Smooth muscle cell (in vitro differentiated cells): Measurements from ENCODE around the gene GRSF1. TPM values are rescaled to one million over a fixed set of nuclear protein-coding genes. Genes with fewer than 3 reads are reported as not detected.
"Not testable (repeated sequence)": the region's sequence is repeated elsewhere in the genome, so short reads cannot be mapped to it uniquely, and the experiment has no call there.

Experiments
- DNase-seq: peaks from one replicate; lab custom pipeline; 2025; ENCODE audit not compliant: unreplicated experiment; lab: John Stamatoyannopoulos, UW
- H2AFZ ChIP-seq: fragments of 200-600 bp; sonication (generic); 2 replicates; pipeline ENCODE4 v1.6.0; 2016; ENCODE audit warnings: antibody characterized with exemption, low read depth, mild to moderate bottlenecking
- H3F3A ChIP-seq: fragments of 200-600 bp; sonication (generic); 2 replicates; pipeline ENCODE4 v1.6.0; 2017; ENCODE audit warnings: antibody characterized with exemption, low read depth
- H3K27ac ChIP-seq: fragments of 200-600 bp; sonication (generic); 2 replicates; pipeline ENCODE4 v1.5.1; 2016; ENCODE audit warnings: low read depth, mild to moderate bottlenecking
- H3K27me3 ChIP-seq: fragments of 200-600 bp; sonication (generic); 2 replicates; pipeline ENCODE4 v1.6.1; 2016; ENCODE audit warnings: low read depth, mild to moderate bottlenecking
- H3K36me3 ChIP-seq: fragments of 200-600 bp; sonication (generic); 2 replicates; pipeline ENCODE4 v1.5.1; 2016; ENCODE audit warnings: low read depth
- H3K4me1 ChIP-seq: fragments of 200-600 bp; sonication (generic); 2 replicates; pipeline ENCODE4 v1.5.1; 2016; ENCODE audit warnings: low read depth
- H3K4me2 ChIP-seq: fragments of 200-600 bp; sonication (generic); 2 replicates; pipeline ENCODE4 v1.6.0; 2016; ENCODE audit warnings: mild to moderate bottlenecking
- H3K4me3 ChIP-seq: fragments of 200-600 bp; sonication (generic); 2 replicates; pipeline ENCODE4 v1.5.1; 2016; ENCODE audit warnings: mild to moderate bottlenecking
- H3K79me2 ChIP-seq: fragments of 200-600 bp; sonication (generic); 2 replicates; pipeline ENCODE4 v1.6.0; 2016; ENCODE audit warnings: low read depth, mild to moderate bottlenecking
- H3K9ac ChIP-seq: fragments of 200-600 bp; sonication (generic); 2 replicates; pipeline ENCODE4 v1.6.0; 2016; ENCODE audit warnings: low read depth
- H3K9me3 ChIP-seq: fragments of 200-600 bp; sonication (generic); replicated peaks from 2 replicates; pipeline ENCODE4 v1.5.1; 2016; ENCODE audit warnings: low read depth
- H4K20me1 ChIP-seq: fragments of 200-600 bp; sonication (generic); 2 replicates; pipeline ENCODE4 v1.6.0; 2016; ENCODE audit warnings: low read depth
- CTCF ChIP-seq: fragments of 200-600 bp; sonication (generic); IDR thresholded peaks from 2 replicates; pipeline ENCODE4 v1.5.1; 2017; ENCODE audit warnings: borderline replicate concordance, mild to moderate bottlenecking, antibody characterized with exemption; ENCODE audit not compliant: insufficient read depth, poor library complexity, severe bottlenecking
- WGBS: methylation state at CpG from one replicate; pipeline ENCODE4 v1.1.7; 2016; ENCODE audit warnings: low lambda C conversion rate; 5-methylcytosine and 5-hydroxymethylcytosine counted together
- polyA plus RNA-seq: library from polyadenylated mRNA; unstranded; fragments of >200 nt; fragmentation: Nextera tagmentation; extraction: Ambion mirVana; gene quantifications from 2 replicates; pipeline ENCODE4 v1.2.1, GENCODE V29; 2016
- total RNA-seq: library from RNA; depleted of rRNA; stranded (reverse); fragments of >200 nt; gene quantifications from 2 replicates; pipeline ENCODE4 v1.2.3, GENCODE V29; 2014

GRSF1 gene
- total and polyA plus RNA-seq, 2 experiments from 2014 or later, result 105 to 109 TPM

GRCh38 chr4:70787496-70787895, 52.2 kb downstream of the GRSF1 start:
- Histone ChIP-seq H3K79me2 (no peaks in the 10 kb centered on the region), H3K4me3 (no peak overlapping the region), H3K4me2 (no peak overlapping the region), H2AFZ (no peak overlapping the region), H3K9ac (no peak overlapping the region), H3F3A (no peaks in the 10 kb centered on the region), H3K36me3 (peaks cover 28% of the 10 kb centered on the region), H3K27me3 (no peaks in the 10 kb centered on the region), H3K27ac (no peak overlapping the region), H3K9me3 (no peaks in the 10 kb centered on the region), H4K20me1 (no peaks in the 10 kb centered on the region), H3K4me1 (no peaks in the 10 kb centered on the region)
- over 99% methylated on average over 5 of the region's 5 CpGs for WGBS
- DNase-seq, result no peak
- no peak for TF ChIP-seq CTCF

- no peak for DNase-seq
- no peaks in the 10 kb centered on the region for H3K27me3 ChIP-seq
- H3K9me3 ChIP-seq, result no peaks in the 10 kb centered on the region
- no peaks in the 10 kb centered on the region for H3K79me2 ChIP-seq
- peaks cover 13% of the 10 kb centered on the region for H3K36me3 ChIP-seq
- H2AFZ ChIP-seq, result no peak overlapping the region
- H3K4me1 ChIP-seq, result no peaks in the 10 kb centered on the region
- no peak overlapping the region for H3K4me3 ChIP-seq
- no peaks in the 10 kb centered on the region for H4K20me1 ChIP-seq
- H3F3A ChIP-seq, result no peaks in the 10 kb centered on the region
- no peak for TF ChIP-seq CTCF
- WGBS, result 98% methylated on average over 4 of the region's 4 CpGs
- no peak overlapping the region for H3K4me2 ChIP-seq
- no peak overlapping the region for H3K27ac ChIP-seq
- H3K9ac ChIP-seq, result no peak overlapping the region
These were observed 56.6 kb downstream of the GRSF1 start for GRCh38 chr4:70783096-70783495.

GRCh38 chr4:70778888-70779422, 60.7 kb downstream of the GRSF1 start:
- no peaks in the 10 kb centered on the region for H3K4me1 ChIP-seq
- H3K27me3 ChIP-seq, result no peaks in the 10 kb centered on the region
- no peaks in the 10 kb centered on the region for H3K79me2 ChIP-seq
- no peaks in the 10 kb centered on the region for H3K36me3 ChIP-seq
- H4K20me1 ChIP-seq, result no peaks in the 10 kb centered on the region
- TF ChIP-seq CTCF, result no peak
- no peak for DNase-seq
- H3F3A ChIP-seq, result no peaks in the 10 kb centered on the region
- no peak overlapping the region for H3K4me3 ChIP-seq
- 77% methylated on average over 5 of the region's 5 CpGs for WGBS
- H2AFZ ChIP-seq, result no peak overlapping the region
- no peak overlapping the region for H3K9ac ChIP-seq
- H3K27ac ChIP-seq, result no peak overlapping the region
- no peak overlapping the region for H3K4me2 ChIP-seq
- no peaks in the 10 kb centered on the region for H3K9me3 ChIP-seq

GRCh38 chr4:70772929-70773555, 66.6 kb downstream of the GRSF1 start:
- H3K79me2 ChIP-seq, result no peaks in the 10 kb centered on the region
- peaks cover 6% of the 10 kb centered on the region for H3K36me3 ChIP-seq
- no peak for DNase-seq
- no peaks in the 10 kb centered on the region for H3F3A ChIP-seq
- no peaks in the 10 kb centered on the region for H4K20me1 ChIP-seq
- H2AFZ ChIP-seq, result no peak overlapping the region
- no peaks in the 10 kb centered on the region for H3K9me3 ChIP-seq
- H3K9ac ChIP-seq, result no peak overlapping the region
- H3K4me2 ChIP-seq, result no peak overlapping the region
- H3K27ac ChIP-seq, result no peak overlapping the region
- H3K27me3 ChIP-seq, result no peaks in the 10 kb centered on the region
- no peak overlapping the region for H3K4me3 ChIP-seq
- H3K4me1 ChIP-seq, result no peaks in the 10 kb centered on the region
- over 99% methylated on average over 6 of the region's 6 CpGs for WGBS
- TF ChIP-seq CTCF, result no peak

- WGBS, result 96% methylated on average over 1 of the region's 1 CpG
These were observed 70.3 kb downstream of the GRSF1 start for GRCh38 chr4:70769396-70769795.

More at GRCh38 chr4:70769396-70769795, 70.3 kb downstream of the GRSF1 start:
- H2AFZ ChIP-seq, H3K9me3 ChIP-seq, H3K4me1 ChIP-seq, H4K20me1 ChIP-seq, H3K27ac ChIP-seq, H3K79me2 ChIP-seq, H3K4me2 ChIP-seq, DNase-seq, H3K27me3 ChIP-seq, H3K36me3 ChIP-seq, H3F3A ChIP-seq, H3K9ac ChIP-seq, H3K4me3 ChIP-seq: not testable (repeated sequence)
